Posterior cingulate gyrus (tissue), 11 donors: ENCODE data around the gene UBA5.

Source experiments
- DNase-seq, 10 donors: peaks; one replicate each; pipeline versions ENCODE4 v3.0.0 to v3.0.0-alpha.2; 2020 to 2021; ENCODE audit warnings: mixed read lengths in 3 of 10
- intact Hi-C: fragments of 100-400 bp; cut with DNase I; formaldehyde crosslinking; loops from one replicate; pipeline ENCODE4 v1.15.1; 2023

UBA5 gene

GRCh38 chr3:132710311-132710710, 50.2 kb downstream of the UBA5 start:
- DNase-seq = no peak
- intact Hi-C loops = no loop called here

- no peak for DNase-seq
- intact Hi-C loops = no loop called here
Observed at GRCh38 chr3:132713977-132714727, 54.0 kb downstream of the UBA5 start.

GRCh38 chr3:132716372-132716771, 56.2 kb downstream of the UBA5 start:
- no peak for DNase-seq
- intact Hi-C loops = no loop called here

GRCh38 chr3:132720228-132720627, 60.1 kb downstream of the UBA5 start:
- intact Hi-C loops = loop anchor here (10.0 kb wide), 1 partner anchor 1085 kb away; the partner anchor contains the start of gene SRPRB
- no peak for DNase-seq

DNA sequence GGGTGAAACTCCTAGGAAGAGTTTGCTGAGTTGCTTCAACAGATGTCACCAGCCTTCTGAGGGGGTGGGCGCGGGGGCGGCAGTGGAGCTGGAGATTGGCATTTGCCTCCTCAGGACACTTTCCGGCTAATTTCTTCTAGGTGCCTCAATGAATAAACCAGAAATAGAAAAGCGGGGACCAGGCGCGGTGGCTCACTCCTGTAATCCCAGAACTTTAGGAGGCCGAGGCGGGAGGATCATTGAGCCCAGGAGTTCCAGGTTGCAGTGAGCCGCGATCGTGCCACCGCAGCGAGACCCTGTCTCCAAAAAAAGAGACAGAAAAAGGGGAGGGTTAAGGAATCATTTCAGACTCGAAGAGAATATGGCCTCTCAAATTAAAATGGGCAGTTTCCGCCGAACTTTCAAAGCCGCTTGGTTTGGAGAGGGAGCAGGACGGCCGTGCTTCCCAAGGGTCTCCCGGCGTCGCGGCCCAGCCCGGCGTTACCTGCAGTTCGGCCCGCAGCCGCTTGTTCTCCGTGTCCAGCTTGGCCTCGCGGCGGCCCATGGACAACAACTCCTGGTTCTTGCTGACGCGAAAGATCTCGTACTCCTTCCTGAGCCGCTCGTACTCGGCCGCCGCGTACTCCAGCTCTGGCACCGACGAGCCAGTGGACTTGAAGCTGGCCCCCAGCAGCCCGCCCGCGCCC, 61.5 kb downstream of the UBA5 start:
- intact Hi-C loops = loop anchor here (2.0 to 10.0 kb wide), 3 partner anchors 61 to 1083 kb away; partner anchors contain the start of genes SRPRB and UBA5
- peak; percentile 31 to 90 (median 48) for DNase-seq

DNA sequence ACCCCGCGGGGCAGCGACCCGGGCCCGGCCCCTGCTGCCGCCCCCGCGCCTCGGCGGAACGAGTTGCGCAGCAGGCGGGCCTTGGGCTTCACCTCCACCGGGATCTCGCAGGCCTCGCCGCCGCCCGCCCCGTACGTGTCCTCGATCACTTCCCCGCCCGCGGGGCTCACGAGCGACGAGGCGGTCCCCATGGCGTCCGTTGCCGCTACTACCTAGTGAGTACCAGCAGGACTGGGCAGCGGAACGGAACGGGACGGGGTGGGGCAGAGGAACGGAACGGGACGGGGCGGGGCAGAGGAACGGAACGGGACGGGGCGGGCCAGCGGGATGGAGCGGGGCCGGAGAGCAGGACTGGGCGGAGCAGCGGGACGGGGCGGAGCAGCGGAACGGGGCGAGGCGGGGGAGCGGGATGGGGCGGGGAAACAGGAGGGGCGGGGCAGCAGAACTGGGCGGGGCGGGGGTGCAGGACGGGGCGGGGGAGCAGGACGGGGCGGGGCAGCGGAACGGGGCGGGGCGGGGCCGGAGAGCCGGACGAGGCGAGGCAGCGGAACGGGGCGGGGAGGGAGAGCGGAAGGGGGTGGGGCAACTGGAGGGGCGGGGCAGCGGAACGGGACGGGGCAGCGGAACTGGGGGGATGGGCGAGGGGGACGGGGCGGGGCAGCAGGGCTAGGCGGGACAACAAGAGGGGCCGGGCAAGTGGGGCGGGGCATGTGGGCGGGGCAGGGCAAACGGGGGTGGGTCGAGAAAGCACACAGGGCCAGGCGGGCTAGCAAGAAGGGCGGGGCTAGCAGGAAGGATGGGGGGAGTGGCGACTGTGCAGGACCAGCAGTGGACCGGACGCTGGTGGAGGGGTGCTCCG, 62.3 kb downstream of the UBA5 start, which contains the start of gene NPHP3:
NPHP3 (minus strand) TSS at position 245 of the 859 bp plus-strand sequence; CDS start at position 191, 54 bp downstream.
- peak; percentile 90 to 99 (median 96) for DNase-seq
- intact Hi-C loops = loop anchor here (2.0 to 10.0 kb wide), 3 partner anchors 62 to 1082 kb away; partner anchors contain the start of genes SRPRB and UBA5

DNA sequence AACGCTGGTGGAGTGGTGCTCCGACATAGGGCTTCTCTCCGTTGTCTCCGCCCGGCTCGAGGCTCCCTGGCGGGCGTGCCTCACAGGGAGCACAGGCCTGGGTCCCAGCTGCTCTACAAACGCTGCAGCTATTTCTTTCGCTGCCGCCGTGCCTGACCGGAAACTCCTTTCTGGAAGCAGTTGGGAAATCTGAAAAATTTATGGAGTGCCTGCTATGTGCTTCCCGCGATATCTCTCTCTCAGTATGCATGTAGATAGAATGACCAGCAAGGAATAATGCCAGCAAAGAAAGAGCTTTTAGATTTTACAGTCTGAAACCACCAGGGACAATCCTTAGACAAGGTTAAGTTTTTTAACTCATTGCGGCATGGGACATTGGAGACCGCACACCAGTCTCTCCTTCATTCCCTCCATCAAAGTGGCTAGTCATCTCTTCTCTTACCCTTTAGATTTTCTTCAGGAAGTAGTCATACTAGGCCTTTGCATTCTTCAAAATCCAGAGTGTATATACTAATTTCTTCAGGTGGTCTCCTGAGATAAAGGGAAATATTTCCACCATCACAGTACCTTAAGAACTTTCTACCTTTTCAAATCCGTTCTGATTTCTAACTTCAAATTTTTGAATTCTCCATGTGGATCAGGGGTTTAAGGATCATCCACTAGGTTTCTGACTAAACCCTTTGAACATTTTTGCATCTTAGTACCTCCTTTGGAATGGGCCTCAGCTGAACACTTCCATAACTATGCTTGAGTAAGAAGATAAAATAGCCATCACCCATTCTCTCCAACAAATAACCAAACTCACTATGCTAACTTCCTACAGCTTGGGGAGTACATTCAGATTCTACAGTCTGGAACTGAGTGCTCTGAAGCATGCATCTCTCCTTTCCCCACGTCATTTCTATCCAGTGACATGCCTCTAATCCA, 63.2 kb downstream of the UBA5 start:
- intact Hi-C loops = loop anchor here (2.0 to 10.0 kb wide), 3 partner anchors 62 to 1082 kb away; partner anchors contain the start of genes SRPRB and UBA5
- no peak for DNase-seq

DNA sequence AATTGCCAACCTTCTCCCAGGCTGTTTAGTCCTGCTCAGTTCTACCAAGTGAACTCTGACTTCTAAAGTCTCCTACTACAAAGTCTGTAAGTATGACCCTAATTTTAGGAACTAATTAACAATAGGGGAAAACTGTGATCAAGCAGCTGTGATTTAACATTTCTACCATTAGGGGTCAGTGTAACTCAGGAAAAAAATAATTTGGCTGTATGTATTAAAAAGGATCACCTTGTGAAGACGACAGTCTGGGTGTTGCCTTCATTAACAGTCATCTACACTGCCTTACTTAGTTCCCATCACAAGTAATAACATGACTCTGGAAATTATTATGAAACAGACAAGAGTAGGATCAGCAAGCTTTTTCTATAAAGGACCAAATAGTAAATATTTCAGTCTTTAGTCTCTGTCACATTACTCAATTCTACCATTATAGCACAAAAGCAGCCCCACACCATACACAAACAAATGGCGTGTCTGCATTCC, 66.3 kb downstream of the UBA5 start:
- DNase-seq = no peak
- intact Hi-C loops = loop anchor here (10.0 kb wide), 1 partner anchor 1078 kb away; the partner anchor contains the start of gene SRPRB
